Activated T-cell treated with anti-CD3 and anti-CD28 coated beads for 48 hours (primary cell): ENCODE data around the gene YIF1B.
"Not testable (repeated sequence)": the region's sequence is repeated elsewhere in the genome, so short reads cannot be mapped to it uniquely, and the experiment has no call there.

Experiments used
- DNase-seq: peaks from one replicate; pipeline ENCODE4 v3.0.0-alpha.2; 2020; ENCODE audit warnings: low read depth

The YIF1B gene, protein sequence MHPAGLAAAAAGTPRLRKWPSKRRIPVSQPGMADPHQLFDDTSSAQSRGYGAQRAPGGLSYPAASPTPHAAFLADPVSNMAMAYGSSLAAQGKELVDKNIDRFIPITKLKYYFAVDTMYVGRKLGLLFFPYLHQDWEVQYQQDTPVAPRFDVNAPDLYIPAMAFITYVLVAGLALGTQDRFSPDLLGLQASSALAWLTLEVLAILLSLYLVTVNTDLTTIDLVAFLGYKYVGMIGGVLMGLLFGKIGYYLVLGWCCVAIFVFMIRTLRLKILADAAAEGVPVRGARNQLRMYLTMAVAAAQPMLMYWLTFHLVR

DNA sequence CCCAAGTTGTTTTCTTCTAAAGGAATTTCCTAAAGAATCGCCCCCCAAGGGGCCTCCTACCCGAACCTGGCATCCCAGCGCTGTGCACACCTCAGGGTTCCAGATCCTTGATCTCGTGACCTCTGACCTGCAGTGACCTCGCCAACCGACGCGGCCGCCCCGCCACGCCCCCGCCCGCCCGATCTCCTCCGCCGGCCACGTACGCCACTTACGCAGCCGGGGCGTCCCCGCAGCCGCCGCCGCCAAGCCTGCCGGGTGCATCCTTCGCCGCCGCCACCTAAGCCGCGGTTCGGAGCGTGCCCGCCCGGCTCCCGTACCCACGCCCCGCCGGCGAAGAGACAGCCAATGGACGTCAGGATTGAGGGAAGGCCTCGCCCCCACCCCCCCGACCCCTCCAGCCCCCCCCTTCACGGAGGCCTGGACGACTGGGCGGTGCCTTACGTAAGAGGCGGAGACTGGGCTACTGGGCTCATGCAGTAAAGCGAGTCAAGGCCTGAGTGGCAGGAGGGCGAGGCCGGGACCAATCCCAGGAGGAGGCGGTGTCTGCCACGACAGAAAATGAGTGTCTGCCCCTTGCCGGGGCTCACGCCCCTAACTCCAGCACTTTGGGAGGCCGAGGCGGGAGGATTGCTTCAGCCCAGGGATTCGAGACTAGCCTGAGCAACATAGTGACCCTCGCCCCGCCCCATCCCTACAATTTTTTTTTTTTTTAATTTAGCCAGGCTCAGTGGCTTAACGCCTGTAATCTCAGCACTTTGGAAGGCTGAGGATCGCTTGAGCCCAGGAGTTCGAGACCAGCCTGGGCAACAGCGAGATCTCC is at the start of gene YIF1B:
YIF1B (minus strand) TSS at position 291 of the 820 bp plus-strand sequence; CDS start at position 261, 30 bp downstream.
- DNase-seq, result peak; percentile 98

DNA sequence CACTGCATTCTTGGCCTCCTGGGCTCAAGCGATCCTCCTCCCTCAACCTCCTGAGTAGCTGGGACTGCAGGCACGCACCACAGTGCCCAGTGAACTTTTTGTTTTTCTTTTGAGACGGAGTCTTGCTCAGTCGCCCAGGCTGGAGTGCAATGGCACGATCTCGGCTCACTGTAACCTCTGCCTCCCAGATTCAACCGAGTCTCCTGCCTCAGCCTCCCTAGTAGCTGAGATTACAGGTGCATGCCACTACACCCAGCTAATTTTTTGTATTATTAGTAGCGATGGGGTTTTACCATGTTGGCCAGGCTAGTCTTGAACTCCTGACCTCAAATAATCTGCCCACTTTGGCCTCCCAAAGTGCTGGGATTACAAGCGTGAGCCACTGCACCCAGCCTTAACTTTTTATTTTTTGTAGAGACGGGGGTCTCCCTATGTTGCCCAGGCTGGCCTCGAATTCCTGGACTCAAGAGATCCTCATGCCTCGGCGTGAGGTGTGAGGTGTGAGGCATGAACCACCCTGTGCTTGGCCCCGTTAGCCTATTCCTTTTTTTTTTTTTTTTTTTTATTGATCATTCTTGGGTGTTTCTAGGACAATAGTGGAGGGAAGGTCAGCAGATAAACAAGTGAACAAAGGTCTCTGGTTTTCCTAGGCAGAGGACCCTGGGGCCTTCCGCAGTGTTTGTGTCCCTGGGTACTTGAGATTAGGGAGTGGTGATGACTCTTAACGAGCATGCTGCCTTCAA is 47.4 kb upstream of the YIF1B start:
- DNase-seq, result not testable (repeated sequence)

DNA sequence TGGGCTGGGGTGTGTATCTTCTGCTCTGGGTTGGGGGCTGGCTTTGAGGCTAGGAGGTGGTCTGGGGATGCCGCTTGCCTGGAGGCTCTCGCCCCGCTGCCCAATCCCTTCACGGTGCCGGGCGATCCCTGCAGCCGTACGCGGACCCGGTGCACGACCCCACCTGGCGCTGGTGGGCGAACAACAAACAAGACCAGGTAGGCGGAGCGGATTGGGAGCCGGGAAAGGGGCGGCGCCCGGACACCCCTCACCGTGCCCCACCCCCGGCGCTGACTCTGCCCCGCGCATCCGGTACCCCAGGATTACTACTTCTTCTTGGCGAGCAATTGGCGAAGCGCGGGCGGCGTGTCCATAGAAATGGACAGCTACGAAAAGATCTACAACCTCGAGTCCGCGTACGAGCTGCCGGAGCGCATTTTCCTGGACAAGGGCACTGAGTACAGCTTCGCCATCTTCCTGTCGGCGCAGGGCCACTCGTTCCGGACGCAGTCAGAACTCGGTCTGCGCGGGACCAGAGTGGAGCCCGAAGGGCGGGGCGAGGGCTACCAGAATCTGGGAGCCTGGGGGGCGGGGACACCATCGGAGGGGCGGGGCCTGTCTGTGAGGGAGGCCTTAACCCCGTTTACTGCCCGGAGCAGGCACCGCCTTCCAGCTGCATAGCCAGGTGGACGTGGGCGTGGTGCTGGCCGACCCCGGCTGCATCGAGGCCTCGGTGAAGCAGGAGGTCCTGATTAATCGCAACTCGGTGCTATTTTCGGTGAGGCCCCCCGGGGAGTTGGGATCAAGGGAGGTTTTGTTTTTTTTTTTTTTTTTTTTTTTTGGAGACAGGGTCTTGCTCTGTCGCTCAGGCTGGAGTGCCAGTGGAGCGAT is 46.6 kb upstream of the YIF1B start:
- DNase-seq, result peak; percentile 86

DNA sequence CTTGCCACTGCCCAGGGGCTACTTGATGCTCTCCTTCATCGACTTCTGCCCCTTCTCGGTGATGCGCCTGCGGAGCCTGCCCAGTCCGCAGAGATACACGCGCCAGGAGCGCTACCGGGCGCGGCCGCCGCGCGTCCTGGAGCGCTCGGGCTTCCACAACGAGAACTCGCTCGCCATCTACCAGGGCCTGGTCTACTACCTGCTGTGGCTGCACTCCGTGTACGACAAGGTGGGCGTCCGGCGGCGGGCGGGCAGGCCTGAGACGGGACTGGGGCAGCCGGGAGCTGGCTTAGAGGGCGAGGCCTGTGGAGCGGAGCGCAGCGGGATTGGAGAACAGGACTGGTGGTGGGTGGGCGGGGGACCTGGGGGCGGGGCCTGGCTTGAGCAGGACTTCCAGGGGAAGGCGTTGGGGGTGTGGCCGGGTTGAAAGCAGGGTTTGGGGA is 45.9 kb upstream of the YIF1B start:
- DNase-seq, result peak; percentile 70

DNA sequence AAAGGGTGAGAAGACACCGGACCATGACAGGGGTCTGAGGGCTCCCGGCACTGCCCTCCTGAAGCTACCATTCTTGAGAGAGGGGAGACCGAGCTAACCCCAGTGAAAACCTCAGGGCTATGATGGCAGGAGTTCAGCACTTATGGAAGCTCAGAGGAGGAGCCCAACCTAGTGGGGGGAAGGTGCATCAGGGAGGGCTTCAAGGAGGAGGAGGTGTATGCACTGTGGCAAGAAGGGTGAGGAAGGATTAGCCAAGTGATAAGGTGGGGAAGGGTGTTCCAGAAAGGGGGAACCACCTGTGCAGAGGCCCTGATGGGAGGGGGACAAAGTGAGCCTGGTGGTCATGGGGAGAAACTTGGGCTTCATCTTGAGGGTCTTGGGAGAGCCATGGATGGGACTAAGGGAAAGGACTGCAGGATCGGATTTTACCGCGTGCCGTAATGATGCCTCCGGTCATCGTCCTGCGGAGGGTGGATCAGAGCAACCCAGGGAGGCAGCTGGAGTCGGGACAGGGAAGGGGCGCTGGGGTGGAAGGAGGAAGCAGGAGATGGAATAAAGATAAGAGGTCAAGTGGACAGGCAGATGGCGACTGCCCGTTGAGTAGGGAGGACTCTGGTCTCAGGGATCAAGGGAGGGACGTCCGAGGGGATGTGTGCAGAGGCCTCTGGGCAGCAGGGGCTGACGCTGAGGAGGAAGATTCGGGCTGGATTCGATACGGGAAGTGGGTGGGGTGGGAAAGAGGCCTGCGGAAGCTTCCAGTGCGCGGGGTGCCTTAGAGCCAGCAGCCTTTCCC is 45.3 kb upstream of the YIF1B start:
- DNase-seq, result no peak

DNA sequence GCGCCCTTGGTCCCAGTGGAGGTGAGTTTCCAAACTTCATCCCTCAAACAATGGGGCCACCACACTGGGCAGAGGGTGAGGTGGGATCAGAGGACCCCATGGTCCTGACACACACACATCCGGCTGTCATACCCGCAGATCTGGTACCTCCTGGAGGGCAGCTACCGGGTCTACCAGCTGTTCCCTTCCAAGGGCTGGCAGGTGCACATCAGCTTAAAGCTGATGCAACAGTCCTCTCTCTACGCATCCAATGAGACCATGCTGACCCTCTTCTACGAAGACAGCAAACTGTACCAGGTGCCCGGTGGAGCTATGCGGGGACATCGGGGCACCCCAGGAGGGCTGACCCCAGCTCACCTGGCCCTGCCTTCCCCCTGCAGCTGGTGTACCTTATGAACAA is 44.6 kb upstream of the YIF1B start:
- no peak for DNase-seq

DNA sequence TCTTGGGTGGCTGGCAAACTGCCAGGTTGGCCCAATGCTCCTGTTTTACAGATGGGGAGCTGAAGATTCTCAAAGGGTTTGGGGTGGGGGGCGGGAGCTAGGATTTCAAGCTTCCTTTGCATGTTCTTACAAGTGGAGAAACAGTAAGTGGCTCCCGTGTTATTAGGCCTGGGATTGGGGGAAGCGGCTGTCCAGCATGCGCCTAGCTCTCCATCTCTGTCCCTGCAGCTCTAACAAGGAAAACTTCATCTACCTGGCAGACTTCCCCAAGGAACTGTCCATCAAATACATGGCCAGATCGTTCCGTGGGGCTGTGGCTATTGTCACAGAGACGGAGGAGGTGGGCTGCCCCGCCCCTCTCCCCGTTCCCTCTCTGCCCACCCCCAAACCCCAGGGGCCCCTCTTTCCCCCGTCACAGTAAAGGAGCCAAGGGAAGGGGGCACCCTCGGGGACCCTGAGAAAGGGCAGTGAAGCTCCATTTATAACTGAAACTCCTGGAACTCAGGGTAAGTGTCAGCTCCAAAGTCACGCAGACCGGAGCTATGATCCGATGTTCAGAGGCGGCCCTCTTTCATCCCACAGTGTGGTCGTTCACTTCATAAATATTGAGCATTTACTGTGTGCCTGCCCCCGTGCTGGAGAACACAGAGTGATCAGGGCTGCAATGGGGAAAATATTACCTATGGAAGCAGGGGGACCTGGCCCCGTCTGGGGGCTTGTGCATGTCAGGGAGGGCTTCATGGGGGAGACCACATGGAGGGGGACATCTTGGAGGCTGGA is 43.7 kb upstream of the YIF1B start:
- DNase-seq, result no peak

DNA sequence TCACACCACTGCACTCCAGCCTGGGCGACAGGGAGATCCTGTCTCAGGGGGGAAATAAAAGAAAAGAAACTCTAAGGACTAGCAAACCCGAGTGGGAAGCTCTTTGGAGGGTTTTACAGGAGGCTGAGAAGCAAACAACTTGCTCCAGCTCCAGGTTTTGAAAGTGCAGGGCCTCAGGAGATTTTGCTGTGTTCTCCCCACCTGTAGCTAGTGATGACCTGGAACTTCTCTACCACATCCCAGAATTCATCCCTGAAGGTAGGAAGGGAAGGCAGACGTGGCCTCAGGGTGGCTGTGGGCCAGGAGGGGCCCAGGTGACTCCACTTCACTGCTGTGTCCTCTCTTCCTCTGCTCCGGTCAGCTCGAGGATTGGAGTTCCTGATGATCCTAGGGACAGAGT is 42.3 kb upstream of the YIF1B start:
- DNase-seq, result no peak

DNA sequence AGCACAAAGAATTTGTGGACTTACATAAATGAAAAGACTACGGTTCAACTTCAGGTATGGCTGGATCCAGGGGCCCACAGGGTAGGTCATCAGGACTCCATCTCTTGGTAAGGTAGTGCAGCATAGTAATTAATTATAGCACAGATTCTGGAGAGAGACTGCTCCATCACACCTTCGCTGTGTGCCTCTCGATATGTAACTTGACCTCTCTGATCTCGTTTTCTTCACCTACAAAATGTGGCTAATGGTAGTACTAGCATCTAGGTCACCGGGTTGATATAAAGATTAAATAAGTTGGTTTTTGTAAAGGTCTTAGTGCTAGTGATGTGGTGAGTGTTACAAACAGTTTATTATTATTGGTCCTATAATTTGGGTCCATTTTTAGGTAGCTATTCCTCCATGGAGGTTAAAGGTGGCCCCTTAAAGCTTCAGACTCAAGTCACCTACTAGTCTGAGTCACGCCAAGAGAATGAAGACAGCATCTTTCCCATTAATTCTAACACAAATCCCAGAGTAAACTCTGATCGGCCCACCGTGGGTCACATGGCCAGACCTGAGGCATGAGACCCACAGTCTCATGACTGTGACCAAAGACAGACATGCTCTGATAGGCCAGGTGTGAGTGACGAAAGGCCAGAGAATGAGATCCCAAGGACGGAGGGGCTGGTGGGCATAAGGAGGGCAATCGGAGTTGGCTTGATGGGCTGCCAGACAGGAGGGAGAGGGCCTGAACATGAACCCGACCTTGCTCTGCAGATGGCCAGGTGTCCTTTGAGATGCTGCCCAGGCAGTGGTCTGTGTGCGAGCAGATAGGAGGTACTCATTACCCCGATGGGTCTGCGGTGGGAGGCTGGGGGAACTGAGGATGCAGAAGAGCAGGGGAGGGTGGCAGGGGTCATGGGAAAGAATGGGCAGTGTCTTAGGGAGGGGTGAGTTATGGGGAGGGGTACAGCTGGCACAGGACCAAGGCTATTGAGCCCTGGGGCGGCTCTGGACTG is 40.3 kb upstream of the YIF1B start:
- DNase-seq, result no peak

DNA sequence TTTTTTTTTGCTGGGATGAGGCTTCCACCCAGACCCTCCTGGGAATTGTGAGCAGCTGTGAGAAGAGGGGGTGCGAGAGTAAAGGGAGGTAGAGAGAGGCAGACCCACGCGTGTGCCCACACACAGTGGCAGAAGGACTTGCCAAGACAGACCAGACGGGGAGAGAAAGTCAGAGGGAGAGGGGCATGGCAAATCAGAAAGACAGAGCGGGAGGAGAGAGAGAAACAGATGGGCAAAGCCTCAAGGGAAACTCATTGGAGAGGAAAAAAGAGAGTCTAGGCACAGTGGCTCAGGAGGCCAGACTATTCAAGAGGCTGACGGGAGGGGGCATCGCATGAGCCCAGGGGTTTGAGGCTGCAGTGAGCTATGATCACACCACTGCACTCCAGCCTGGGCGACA is 36.9 kb upstream of the YIF1B start:
- DNase-seq, result no peak

DNA sequence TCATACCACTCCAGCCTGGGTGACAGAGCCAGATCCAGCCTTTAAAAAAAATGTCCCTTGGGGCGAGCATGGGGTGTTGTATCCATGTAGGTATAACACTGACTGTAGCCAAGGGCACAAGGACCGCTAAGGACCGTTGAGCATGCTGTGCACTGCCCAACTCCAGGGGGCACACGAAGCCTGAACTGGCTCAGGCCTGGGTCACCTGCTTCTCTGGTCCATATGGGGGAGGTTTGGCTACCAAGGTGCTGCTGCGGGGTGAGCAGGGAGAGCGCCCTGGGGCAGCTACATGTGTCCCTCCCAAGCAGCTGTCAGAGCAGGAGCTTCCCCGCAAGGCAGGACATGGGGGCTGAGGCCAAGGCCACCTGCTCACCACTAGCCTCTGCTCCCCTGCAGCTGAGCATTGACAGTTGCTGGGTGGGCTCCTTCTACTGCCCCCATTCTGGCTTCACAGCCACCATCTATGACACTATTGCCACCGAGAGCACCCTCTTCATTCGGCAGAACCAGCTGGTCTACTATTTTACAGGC is 36.2 kb upstream of the YIF1B start:
- DNase-seq, result no peak

DNA sequence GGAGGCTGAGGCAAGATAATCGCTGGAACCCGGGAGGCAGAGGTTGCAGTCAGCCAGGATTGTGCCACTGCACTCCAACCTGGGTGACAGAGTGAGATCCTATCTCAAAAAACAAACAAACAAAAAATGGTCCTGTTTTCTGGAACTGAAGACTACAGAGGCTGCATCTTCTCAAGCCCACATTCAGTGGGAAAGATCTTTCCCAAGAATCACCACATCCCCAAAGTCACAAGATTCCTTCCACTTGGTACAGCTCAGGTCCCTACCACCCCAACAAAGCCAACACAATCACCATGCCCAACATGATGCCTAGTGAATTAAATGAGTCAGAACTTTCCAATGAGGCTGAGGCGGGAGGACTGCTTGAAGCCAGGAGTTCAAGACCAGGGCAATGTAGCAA is 35.1 kb upstream of the YIF1B start:
- no peak for DNase-seq

DNA sequence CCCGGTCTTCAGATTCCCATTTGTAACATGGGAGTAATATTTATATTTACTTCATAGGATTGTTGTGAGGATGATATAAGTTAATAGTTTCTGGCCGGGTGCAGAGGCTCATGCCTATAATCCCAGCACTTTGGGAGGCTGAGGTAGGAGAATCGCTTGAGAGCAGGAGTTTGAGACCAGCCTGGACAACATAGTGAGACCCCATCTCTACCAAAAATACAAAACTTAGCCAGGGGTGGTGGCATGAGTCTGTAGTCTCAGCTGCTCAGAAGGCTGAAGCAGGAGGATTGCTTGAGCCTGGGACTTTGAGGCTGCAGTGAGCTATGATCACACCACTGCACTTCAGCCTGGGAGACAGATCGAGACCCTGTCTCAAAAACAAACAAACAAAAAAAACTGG is 31.1 kb upstream of the YIF1B start:
- DNase-seq, result no peak

DNA sequence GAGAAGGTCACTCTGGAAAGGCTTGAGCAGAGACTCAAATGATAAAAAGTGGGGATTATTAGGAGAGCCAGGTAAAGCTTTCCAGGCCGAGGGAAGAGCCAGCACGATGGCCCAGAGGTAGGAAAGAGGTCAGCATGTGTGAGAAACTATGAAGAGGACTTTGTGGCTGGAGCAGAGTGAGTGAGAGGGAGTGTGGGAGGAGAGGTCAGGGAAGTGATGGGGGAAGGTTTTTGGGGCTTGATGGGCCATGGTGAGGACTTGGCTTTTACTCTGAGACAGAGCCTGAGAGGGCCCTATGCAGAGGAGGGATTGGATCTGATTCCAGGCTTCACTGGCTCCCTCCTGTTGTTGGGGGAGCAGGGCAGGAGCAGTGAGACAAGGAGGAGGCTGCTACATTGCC is 25.2 kb upstream of the YIF1B start:
- DNase-seq, result no peak

DNA sequence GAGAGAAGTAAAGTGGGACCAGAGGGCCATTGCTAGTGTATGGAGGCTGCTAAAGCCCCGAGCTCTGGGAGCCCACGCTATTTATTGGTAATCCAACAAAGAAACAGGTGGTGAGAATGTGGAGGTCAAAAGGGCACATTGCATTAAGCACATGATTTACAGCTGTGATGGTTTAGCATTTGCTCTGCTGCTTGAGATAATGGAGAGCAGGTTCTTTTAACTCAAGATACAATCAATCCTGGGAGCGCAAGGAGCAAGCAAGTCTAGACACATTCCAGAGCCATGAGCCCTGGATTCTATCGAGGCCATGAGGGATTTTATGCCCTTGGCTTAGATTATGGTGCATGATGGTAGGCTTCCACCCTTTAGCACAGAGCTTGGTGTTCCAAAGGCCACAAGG is 23.3 kb upstream of the YIF1B start:
- DNase-seq, result not testable (repeated sequence)

DNA sequence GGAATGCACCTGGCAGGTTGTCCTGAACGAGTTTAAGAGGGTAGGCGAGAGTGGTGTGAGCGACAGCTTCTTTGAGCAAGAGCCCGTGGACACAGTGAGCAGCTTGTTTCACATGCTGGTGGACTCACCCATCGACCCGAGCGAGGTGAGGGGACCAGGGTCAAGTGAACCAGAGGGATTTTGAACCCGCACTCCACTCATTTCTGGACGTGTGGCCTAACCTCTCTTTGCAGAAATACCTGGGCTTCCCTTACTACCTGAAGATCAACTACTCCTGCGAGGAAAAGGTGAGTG is 21.6 kb upstream of the YIF1B start:
- DNase-seq, result no peak

DNA sequence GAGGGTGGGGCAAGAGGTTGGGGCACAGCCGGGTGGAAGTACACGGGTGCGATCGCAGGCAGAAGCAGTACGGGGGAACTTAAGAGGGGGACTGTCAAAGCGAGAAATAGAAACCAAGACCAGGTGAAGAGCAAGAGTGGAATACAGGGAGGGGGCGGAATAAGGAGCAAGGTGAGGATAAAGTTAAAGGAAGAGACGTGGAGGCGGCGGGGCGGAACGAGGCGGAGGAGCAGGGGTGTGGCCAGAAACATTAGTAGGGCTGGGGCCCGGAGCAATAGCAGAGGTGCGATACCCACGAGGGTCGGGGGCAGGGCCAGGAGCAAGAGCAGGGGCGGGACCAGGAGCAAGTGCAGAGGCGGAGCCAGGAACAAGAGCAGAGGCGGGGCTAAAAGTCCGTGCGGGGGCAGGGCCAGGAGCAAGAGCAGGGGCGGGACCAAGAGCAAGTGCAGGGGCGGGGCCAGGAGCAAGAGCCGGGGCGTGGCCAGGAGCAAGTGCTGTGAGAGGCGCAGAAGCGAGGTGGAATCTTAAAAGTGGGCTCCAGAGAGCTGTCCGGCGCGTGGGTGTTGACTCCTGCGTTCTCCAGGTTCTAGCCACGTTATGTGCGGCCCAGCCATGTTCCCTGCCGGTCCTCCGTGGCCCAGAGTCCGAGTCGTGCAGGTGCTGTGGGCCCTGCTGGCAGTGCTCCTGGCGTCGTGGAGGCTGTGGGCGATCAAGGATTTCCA is 21.1 kb upstream of the YIF1B start:
- peak; percentile 93 for DNase-seq
